ENCODE results near the gene SIGLEC14.
A peak's percentile ranks its signal among the peaks of the same experiment; 100 is the strongest.

GRCh38 chr19:51607920-51608562 is 38.6 kb downstream of the SIGLEC14 start:
- no peak for TF ChIP-seq EZH2 (IDR thresholded peaks at IDR 0.05; ENCODE audit: insufficient read depth, low read length)
- TF ChIP-seq CTCF (IDR thresholded peaks at IDR 0.05; ENCODE audit: insufficient read depth, low read depth, low read length): peak; percentile 39

Measured in astrocyte (in vitro differentiated cells and primary cell).